Liver (tissue), 9 donors: ENCODE data around the gene NECTIN1. TPM values are rescaled to one million over a fixed set of nuclear protein-coding genes. Genes with fewer than 3 reads are reported as not detected.

Experiments used
- DNase-seq: peaks from one replicate; pipeline ENCODE4 v3.0.0-alpha.2; 2017; ENCODE audit warnings: low spot score
- H3K27ac ChIP-seq, 2 donors: one replicate each; pipeline ENCODE4 v1.7.0; 2013; ENCODE audit warnings: inconsistent platforms in 2 of 2, low read length in 2 of 2, control low read depth in 1 of 2, low read depth in 1 of 2, mild to moderate bottlenecking in 1 of 2
- H3K27me3 ChIP-seq, 4 donors: one replicate each; pipeline versions ENCODE4 v1.6.1 to v1.7.0; 2013; ENCODE audit warnings: low read length in 3 of 4, inconsistent platforms in 1 of 4, mild to moderate bottlenecking in 1 of 4, moderate library complexity in 1 of 4; ENCODE audit not compliant: control insufficient read depth in 4 of 4, insufficient read depth in 4 of 4
- H3K36me3 ChIP-seq, 4 donors: one replicate each; pipeline versions ENCODE4 v1.6.1 to v1.7.0; 2013; ENCODE audit warnings: low read length in 3 of 4, mild to moderate bottlenecking in 3 of 4, low read depth in 1 of 4, moderate library complexity in 1 of 4; ENCODE audit not compliant: control insufficient read depth in 4 of 4, insufficient read depth in 3 of 4
- H3K4me1 ChIP-seq, 4 donors: one replicate each; pipeline versions ENCODE4 v1.6.1 to v1.7.0; 2013; ENCODE audit warnings: low read length in 3 of 4, mild to moderate bottlenecking in 3 of 4, moderate library complexity in 1 of 4; ENCODE audit not compliant: control insufficient read depth in 4 of 4, insufficient read depth in 4 of 4
- H3K4me3 ChIP-seq, 3 donors: one replicate each; pipeline versions ENCODE4 v1.6.1 to v1.7.0; 2013; ENCODE audit warnings: low read length in 3 of 3, control low read depth in 1 of 3, low read depth in 1 of 3, mild to moderate bottlenecking in 1 of 3
- H3K9ac ChIP-seq, 2 donors: one replicate each; pipeline ENCODE4 v1.7.0; 2013; ENCODE audit warnings: low read length in 2 of 2, mild to moderate bottlenecking in 2 of 2, moderate library complexity in 2 of 2, control low read depth in 1 of 2, low read depth in 1 of 2
- H3K9me3 ChIP-seq, 4 donors: one replicate each; pipeline versions ENCODE4 v1.6.1 to v1.7.0; 2013; ENCODE audit warnings: low read length in 3 of 4; ENCODE audit not compliant: control insufficient read depth in 4 of 4
- ATF3 ChIP-seq: IDR thresholded peaks from 2 replicates; pipeline ENCODE4 v1.6.1; 2016; ENCODE audit warnings: antibody characterized with exemption
- CTCF ChIP-seq: fragments of 150-350 bp; IDR thresholded peaks from 2 replicates; pipeline ENCODE4 v1.5.1; 2017; ENCODE audit warnings: improper control_type of control experiment, low read depth, low read length; ENCODE audit not compliant: missing input control
- EGR1 ChIP-seq, 2 donors: IDR thresholded peaks; 2 replicates each; pipeline ENCODE4 v1.6.1; 2016 to 2018; ENCODE audit warnings: antibody characterized with exemption in 2 of 2, low read depth in 2 of 2
- FOXA1 ChIP-seq: IDR thresholded peaks from 2 replicates; pipeline ENCODE4 v1.6.1; 2016; ENCODE audit warnings: antibody characterized with exemption
- FOXA2 ChIP-seq: IDR thresholded peaks from 2 replicates; pipeline ENCODE4 v1.6.1; 2016; ENCODE audit warnings: antibody characterized with exemption
- HNF4A ChIP-seq, 2 donors: conservative IDR thresholded peaks; 2 replicates each; pipeline ENCODE4 v1.6.1; 2016; ENCODE audit warnings: antibody characterized with exemption in 2 of 2, mild to moderate bottlenecking in 2 of 2
- HNF4G ChIP-seq: IDR thresholded peaks from 2 replicates; pipeline ENCODE4 v1.6.1; 2016; ENCODE audit warnings: antibody characterized with exemption
- MAX ChIP-seq: IDR thresholded peaks from 2 replicates; pipeline ENCODE4 v1.6.1; 2016; ENCODE audit warnings: antibody characterized with exemption
- RAD21 ChIP-seq, 2 donors: IDR thresholded peaks; 2 replicates each; pipeline ENCODE4 v1.6.1; 2016; ENCODE audit warnings: antibody characterized with exemption in 2 of 2, mild to moderate bottlenecking in 2 of 2
- REST ChIP-seq: IDR thresholded peaks from 2 replicates; pipeline ENCODE4 v1.6.1; 2016; ENCODE audit warnings: antibody characterized with exemption, mild to moderate bottlenecking
- RXRA ChIP-seq, 2 donors: IDR thresholded peaks; 2 replicates each; pipeline ENCODE4 v1.6.1; 2017 to 2018; ENCODE audit warnings: antibody characterized with exemption in 2 of 2, mild to moderate bottlenecking in 1 of 2
- SP1 ChIP-seq: IDR thresholded peaks from 2 replicates; pipeline ENCODE4 v1.6.1; 2018; ENCODE audit warnings: antibody characterized with exemption, mild to moderate bottlenecking
- TAF1 ChIP-seq: conservative IDR thresholded peaks from 2 replicates; pipeline ENCODE4 v1.6.1; 2016; ENCODE audit warnings: antibody characterized with exemption, mild to moderate bottlenecking
- YY1 ChIP-seq: IDR thresholded peaks from 2 replicates; pipeline ENCODE4 v1.6.1; 2016; ENCODE audit warnings: antibody characterized with exemption, mild to moderate bottlenecking
- WGBS: extraction: QIAGEN DNeasy Blood & Tissue Kit; methylation state at CpG from one replicate; pipeline ENCODE4 v1.1.7; 2013; 5-methylcytosine and 5-hydroxymethylcytosine counted together
- polyA plus RNA-seq, 2 donors: library from polyadenylated mRNA; stranded (reverse) in 1 of 2; unstranded in 1 of 2; fragments of 200-250 nt in 1 of 2; fragments of >200 nt in 1 of 2; fragmentation: Nextera tagmentation in 1 of 2; extraction: Ambion mirVana in 1 of 2; gene quantifications; one replicate each; pipeline versions ENCODE4 v1.2.1 to v1.2.3, GENCODE V29; 2013 to 2015
- total RNA-seq, 2 donors: library from RNA; depleted of rRNA; stranded (reverse); fragments of >200 nt; gene quantifications; one replicate each; pipeline ENCODE4 v1.2.3, GENCODE V29; 2014
- donor health status: healthy.
- donor health status: healthy.
- donor health status: healthy.
- donor health status: healthy.
- donor health status: healthy.

The NECTIN1 gene
- total and polyA plus RNA-seq, 4 donors: 0.69 to 7.7 (median 5.0) TPM

- Histone ChIP-seq H3K4me3 (no peak overlapping the region), H3K9me3 (no peaks in the 10 kb centered on the region), H3K9ac (no peak overlapping the region), H3K36me3 (no peaks in the 10 kb centered on the region), H3K27me3 (no peaks in the 10 kb centered on the region), H3K4me1 (no peaks in the 10 kb centered on the region), H3K27ac (no peak overlapping the region)
- WGBS: 81% methylated on average over 7 of the region's 7 CpGs
- DNase-seq: no peak
- no peak for TF ChIP-seq FOXA1
- no peak for TF ChIP-seq RAD21 (IDR thresholded peaks at IDR 0.05)
- no peak for TF ChIP-seq ATF3
- TF ChIP-seq HNF4A (conservative IDR thresholded peaks at IDR 0.05): no peak
- no peak for TF ChIP-seq FOXA2
- TF ChIP-seq MAX: no peak
- TF ChIP-seq CTCF: no peak
- no peak for TF ChIP-seq TAF1
- TF ChIP-seq HNF4G: no peak
- no peak for TF ChIP-seq YY1
- TF ChIP-seq SP1: no peak
- TF ChIP-seq EGR1 (IDR thresholded peaks at IDR 0.05; ENCODE audit: low read depth in 2 of 2): no peak
- no peak for TF ChIP-seq RXRA (IDR thresholded peaks at IDR 0.05)
These were observed 102.1 kb downstream of the NECTIN1 start for GRCh38 chr11:119626871-119627270.

GRCh38 chr11:119626197-119626841 is 102.7 kb downstream of the NECTIN1 start:
- DNase-seq: no peak
- H3K9ac ChIP-seq: no peak overlapping the region
- no peak overlapping the region for H3K4me3 ChIP-seq
- H3K36me3 ChIP-seq: no peaks in the 10 kb centered on the region
- H3K27ac ChIP-seq: no peak overlapping the region
- H3K4me1 ChIP-seq: no peaks in the 10 kb centered on the region
- TF ChIP-seq REST: no peak
- WGBS: 56% methylated on average over 7 of the region's 7 CpGs
- H3K9me3 ChIP-seq: no peaks in the 10 kb centered on the region
- no peaks in the 10 kb centered on the region for H3K27me3 ChIP-seq
